ENCODE measurements around the gene DMD.

The DMD gene

GRCh38 chrX:32183066-32183465 is 1028.3 kb downstream of the DMD start:
- DNase-seq = no peak

- DNase-seq = no peak
Measured at GRCh38 chrX:32176510-32176909, 1034.8 kb downstream of the DMD start.

DNA sequence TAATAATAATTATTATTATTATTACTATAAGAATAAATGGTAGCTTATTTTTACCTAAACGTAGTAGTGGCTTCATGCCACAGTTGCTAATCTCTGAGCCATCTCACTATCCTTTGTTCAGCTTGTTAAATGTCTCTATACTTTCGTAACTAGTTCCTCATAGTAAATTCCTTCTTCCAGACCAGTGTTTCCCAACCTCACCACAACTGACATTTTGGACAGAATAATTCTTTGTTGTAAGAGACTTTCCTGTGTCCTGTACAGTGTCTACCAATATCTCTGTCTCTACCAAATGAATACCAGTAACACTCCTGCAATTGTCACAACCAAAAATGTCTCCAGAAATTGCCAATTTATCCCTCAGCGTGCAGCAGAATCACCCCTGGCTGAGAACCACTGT is 1040.9 kb downstream of the DMD start:
- DNase-seq = no peak

DNA sequence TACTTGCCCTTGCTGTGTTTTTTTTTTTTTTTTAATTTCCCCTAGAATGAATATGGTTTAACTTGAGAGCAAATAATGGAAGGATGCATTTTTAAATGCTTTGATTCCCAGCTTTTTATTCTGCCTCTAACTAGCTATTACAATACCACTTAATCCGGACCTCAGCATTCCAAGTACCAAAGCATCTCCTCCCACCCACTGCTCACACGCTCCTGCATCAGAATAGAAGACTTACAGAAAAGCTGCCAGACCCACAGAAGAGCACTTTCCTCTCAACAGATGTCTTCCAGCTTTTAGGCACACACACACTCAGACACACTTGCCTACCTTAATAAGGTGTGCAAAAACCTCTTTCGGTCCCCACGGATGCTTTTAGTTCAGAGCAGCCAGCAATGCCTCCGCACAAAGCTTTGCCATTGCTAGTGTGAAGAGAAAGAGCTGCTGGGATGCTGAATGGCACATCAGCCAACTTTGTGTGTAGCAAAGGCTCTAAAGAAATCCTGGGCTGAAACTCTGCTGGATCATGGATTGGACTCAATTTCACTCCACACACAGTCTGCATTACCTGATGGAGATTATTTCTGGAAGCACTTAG is 1056.2 kb downstream of the DMD start:
- DNase-seq = no peak

DNA sequence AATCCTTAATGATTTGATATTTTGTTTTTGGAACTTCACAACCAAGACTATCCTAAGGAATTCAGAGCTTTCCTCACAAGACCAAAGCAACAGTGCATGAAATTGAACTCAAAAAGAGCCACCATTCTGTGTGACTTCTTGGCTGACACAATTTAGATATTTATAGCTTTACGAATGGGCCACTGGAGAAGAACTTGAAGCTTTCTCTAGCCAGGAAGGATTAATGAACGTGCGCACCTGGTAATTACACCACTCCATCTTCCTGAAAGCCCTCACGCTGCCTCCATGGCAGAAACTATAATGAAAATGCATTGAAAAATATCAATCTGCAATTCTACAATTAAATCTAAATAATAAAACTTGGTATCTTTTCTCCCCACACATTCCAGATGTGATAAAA is 1057.8 kb downstream of the DMD start:
- DNase-seq = no peak

GRCh38 chrX:32150141-32150540 is 1061.2 kb downstream of the DMD start:
- DNase-seq = no peak

DNA sequence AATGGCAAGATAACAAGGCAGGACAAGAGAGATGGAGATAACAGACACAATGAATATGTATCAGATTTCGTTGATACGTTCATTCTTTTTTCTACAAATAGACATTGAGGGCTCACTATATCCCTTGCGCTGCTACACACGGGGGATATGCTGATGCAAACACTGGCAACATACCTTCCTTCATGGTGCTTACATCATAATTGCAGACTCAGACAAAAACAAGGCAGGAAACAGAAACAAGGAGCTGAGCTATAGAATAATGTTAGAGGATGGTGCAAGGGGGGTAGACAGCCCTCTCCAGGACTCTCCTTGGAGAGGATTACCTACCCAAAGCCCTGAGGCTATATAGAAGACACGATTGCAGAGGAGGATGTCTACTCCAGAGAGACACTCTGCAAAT is 1069.5 kb downstream of the DMD start:
- DNase-seq = no peak

GRCh38 chrX:32139476-32139875 is 1071.9 kb downstream of the DMD start:
- no peak for DNase-seq

DNA sequence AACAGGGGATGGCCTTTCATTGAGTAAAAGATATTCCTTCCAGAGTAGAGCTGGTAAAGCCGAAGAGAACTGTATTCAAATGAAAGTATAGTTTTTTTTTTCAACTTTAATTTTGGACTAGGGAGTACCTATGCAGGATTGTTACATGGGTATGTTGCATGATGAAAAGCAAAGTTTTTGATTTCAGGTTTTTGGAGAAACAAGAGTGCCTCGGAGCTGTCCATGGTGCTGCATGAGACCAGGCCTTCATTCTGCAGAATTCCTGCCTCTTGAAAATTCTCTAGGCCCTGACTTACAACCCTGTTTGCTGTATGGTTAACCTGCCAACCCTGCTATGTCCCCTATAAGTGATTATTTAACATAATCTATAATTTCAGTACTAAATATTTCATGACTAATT is 1073.8 kb downstream of the DMD start:
- DNase-seq = no peak

GRCh38 chrX:32126997-32127396 is 1084.4 kb downstream of the DMD start:
- no peak for DNase-seq

DNA sequence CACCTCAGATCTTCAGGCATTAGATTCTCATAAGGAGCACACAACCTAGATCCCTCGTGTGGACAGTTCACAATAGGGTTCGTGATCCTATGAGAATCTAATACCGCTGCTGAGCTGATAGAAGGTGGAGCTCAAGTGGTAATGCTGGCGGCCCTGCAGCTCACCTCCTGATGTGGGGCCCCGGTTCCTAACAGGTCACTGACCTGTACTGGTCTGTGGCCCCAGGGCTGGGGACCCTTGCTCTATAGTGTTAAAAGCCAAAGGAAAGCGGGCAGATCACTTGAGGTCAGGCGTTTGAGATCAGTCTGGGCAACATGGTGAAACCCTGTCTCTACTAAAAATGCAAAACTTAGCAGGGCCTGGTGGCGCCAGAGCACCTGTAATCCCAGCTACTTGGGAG is 1092.5 kb downstream of the DMD start:
- DNase-seq = no peak

DNA sequence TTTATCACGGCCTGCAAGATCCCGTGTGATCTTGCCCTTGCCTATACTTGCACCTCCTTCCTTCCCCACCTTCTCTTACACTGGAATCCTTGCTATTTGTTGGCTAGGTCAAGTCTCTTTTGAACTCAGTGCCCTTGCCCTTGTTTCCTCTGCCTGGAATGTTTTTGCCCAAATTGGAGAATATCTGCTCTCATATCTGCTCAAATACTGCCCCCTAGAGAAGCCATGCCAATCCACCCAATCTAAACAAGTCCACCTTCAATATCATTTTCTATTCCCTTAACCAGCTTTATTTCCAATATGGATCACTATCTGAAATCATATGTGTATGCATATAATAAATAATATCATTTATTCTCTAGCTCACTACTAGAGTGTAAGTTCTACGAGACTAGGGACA is 1095.3 kb downstream of the DMD start:
- no peak for DNase-seq

- DNase-seq = no peak
Measured at GRCh38 chrX:32087663-32088062, 1123.7 kb downstream of the DMD start.

GRCh38 chrX:32084757-32085156 is 1126.6 kb downstream of the DMD start:
- no peak for DNase-seq

DNA sequence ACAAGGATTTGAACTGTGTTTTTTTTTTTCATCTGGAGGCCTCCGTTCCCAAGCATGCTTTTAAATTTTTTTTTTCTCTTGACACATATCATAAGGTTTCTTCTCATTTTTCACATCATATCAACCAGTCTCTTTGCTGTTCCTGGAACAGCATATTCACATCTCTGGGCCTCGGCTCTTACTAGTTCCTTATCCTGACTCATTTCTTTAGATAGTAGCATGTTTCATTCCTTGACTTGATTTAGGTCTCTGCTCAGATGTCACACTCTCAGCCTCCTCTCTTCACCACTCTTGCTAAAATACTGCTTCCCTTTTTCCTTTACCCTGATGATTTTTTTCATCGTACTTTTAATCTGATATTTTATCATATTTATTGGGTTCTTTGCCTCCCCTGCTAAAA is 1163.1 kb downstream of the DMD start:
- DNase-seq = no peak

- no peak for DNase-seq
Measured at GRCh38 chrX:32045149-32045548, 1166.2 kb downstream of the DMD start.

DNA sequence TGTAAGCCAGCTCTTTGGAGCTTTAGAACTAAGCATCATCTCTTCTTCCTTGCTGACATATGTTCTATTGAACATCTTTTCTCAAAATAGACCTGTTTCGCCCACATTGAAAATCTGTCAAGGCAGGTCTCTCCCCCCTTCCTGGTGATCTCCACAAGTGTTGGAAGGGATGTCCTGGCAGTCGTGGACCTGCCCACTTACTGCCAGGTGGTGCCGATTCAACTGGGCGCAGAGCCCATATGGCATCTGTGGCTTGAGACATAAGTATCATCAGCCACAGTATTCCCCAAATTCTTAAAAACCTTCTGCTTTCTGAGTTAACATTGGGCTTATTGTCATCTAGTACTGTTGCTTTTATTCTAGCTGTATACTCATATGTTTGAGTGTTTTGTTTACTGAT is 1170.2 kb downstream of the DMD start:
- DNase-seq = no peak

GRCh38 chrX:32026772-32027171 is 1184.6 kb downstream of the DMD start:
- no peak for DNase-seq

- no peak for DNase-seq
Measured at GRCh38 chrX:32024072-32024471, 1187.3 kb downstream of the DMD start.

GRCh38 chrX:32016195-32016594 is 1195.2 kb downstream of the DMD start:
- DNase-seq = no peak

DNA sequence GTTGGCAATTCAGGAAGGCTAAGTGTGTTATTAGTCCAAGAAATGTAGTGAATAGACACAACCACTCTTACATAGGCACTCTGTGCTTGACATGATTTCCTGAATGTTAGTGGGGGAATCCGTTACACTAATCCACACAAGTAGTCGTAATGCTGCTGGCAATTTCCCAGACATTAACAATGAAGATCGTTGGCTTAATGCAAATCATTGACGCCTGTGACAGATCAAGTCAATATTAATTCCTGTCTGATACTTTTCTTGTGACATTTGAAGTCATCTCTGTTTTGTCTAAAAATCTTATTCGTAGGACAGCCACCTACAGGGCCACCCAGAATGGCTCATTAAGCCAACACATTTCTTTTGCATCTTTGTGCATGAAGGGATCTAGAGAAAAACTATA is 1200.4 kb downstream of the DMD start:
- DNase-seq = no peak

DNA sequence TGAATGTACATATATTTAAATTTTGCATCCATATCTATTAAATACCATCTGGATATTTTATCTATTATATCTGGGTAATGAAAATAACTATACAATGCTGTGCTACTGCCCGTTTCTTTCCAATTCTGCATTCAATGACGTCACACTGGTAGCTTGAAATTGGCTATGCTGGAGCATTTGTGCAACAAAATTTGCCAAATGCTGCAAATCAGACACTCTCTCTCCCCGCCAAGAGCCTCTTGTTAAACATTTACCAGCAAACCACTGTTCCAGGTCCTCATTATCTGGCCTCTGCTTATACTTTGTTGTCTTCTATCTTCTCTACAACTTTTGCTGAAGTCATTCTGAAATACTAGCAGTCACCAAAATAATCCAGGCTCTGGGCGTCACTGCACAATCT is 1201.1 kb downstream of the DMD start:
- no peak for DNase-seq

DNA sequence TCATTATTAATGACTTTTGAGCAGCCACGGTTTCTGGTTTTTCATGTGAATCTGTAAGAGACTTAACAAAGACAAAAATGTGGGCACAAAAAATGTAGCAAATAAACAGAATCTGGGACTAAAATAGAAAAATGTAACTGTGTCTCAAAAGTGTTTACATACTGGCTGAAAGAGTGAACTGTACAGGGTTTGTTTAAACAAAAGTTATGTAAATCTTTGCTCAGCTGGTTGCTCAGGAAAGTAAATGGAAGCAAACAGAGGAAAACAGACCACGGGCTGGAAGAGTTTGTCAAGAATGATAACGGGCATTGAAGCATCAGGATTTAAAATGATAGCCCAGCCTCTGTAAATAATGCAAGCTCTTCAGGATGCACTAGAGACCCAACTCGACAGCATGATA is 1217.7 kb downstream of the DMD start:
- no peak for DNase-seq

DNA sequence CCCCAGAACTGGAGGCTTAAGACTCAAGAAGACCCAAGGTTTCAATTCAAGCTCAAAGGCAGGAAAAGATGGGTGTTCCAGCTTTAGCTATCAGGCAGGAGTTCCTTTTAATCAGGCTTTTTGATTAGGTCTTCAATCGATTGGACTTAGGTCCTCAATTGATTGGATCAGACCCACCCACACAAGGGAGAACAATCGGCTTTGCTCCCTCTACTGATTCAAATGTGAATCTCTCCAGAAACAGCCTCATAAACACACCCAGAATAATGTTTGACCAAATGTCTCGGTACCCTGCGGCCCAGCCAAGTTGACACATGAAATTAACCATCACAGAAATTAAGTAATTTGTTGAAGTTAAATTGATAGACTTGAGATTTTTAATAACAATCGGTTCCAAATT is 1222.4 kb downstream of the DMD start:
- no peak for DNase-seq

GRCh38 chrX:31981546-31982062 is 1229.7 kb downstream of the DMD start:
- no peak for DNase-seq

DNA sequence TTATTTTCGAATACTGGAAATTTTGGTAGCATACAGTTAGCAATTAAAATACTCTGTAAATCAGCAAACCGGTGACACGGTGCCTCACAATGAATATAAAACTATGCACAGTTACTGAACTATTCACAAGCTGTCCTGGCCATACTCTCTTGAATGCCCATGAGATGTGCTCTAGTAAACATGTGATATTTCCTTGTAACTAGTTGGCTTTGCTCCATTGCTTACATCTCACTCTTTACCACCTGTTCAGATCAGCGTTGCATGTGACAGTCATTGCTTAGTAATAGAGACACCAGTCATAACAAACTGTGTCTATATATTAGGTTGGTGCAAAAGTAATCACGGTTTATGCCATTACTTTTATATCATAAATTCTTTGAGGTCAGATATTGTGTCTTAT is 1241.6 kb downstream of the DMD start:
- no peak for DNase-seq
